GM10847 (cell line): ENCODE data around the gene EHMT1.

ENCODE experiments used
- POLR2A ChIP-seq: IDR thresholded peaks from 2 replicates; pipeline ENCODE4 v1.6.1; 2011; ENCODE audit not compliant: insufficient read length; ENCODE audit errors: extremely low read depth

The EHMT1 gene

DNA sequence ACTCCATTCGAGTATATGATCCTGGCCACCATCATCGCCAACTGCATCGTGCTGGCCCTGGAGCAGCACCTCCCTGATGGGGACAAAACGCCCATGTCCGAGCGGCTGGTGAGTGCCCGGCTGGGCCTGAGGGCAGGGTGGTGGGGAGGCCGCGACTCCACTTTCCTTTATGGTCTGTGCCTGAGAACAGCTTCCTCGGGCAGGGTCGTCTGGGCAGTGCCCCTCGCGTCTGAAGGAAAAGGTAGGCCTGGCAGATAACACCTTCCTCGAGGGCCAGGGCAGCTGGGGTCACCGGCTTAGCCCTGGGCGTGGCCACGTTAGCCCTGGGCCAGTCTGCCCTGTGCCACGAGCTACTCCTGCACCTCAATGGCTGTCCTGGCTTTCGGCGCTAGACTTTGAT is 260.2 kb downstream of the EHMT1 start:
- TF ChIP-seq POLR2A, result no peak

DNA sequence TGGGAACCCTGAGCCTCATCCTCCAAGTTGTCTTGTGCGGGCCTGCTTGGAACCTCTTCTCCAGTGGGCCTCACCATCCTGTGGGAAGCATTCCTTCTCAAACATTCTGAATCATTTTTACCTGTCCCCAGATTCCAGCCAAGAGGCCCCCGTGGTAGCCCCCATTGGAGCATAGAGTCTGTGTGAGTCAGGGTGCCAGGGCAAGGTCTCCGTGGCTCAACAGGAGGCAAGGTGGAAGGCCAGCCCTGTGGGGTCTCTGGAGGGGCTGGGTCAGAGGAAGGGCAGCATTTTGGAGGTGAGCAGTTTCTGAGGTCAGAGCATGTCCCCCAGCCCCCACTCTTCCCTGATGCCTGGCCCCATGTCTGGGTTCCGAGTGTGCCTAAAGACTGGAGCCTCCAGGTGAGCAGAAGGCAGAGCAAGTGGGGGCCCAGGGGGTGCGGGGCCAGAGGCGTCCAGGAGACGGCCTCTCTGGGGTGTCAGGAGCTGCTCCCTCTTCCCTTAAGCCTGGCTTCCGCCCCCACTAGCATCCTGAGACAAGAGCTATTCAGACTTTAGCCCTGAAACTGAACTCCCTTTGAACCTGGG is 260.9 kb downstream of the EHMT1 start:
- TF ChIP-seq POLR2A, result no peak

DNA sequence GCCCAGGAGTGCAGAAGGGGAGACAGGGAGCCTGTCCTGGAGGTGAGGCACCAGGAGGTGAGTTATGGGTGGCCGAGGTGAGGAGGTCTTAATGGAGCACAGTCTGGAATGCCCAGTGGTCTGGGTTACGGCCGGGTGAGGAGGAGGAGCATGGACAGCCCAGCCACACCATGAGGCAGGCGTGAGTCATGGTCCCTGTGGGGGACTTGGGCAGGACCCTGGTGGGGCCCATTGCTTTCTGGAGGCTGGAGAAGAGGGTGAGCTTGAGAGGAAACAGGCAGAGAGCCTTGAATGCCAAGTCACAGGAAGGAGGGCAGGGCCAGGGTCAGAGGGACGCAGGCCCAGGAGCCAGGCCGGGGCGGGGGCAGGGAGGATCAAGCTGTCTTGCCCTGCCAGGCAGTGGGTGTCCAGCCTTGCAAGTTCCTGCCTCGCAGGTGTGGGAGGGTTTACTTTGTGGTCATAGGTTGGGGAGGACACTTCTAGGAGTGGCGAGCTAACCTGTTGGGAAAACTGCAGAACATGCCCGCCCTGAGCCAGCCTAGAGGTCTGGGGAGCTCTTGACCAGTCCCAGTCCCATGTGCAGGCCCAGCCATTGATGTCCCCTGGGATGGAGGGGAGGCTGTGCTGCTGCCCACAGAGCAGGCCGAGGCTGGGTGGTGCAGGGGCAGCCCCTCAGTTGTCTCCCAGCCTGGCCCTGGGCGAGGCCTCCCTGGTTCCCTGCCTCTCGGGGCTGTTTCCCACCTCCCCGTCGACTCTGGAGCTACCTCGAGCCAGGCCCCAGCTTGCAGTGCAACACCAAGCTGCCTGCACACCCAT is 261.6 kb downstream of the EHMT1 start:
- TF ChIP-seq POLR2A, result no peak

GRCh38 chr9:137880976-137881530 is 262.2 kb downstream of the EHMT1 start:
- no peak for TF ChIP-seq POLR2A

- TF ChIP-seq POLR2A, result no peak
Measured at GRCh38 chr9:137881591-137882505, 263.0 kb downstream of the EHMT1 start.

DNA sequence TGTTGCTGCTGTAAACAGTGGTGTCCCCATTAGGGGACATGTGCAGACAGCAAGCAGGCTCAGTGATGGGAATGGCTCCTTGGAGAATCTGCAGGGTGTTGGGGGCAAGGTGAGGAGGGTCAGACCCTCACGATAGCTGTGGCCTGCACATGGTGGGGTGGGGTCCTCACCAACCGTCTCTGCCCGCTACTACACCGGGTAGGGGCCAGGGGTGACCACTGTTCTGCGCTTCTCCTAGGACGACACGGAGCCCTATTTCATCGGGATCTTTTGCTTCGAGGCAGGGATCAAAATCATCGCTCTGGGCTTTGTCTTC is 263.7 kb downstream of the EHMT1 start:
- no peak for TF ChIP-seq POLR2A
